Tibial artery (tissue), 4 donors: ENCODE data around the gene SPATA18.
"Not testable (repeated sequence)": the region's sequence is repeated elsewhere in the genome, so short reads cannot be mapped to it uniquely, and the experiment has no call there.

Source experiments
- DNase-seq, 2 donors: peaks; one replicate each; pipeline ENCODE4 v3.0.0-alpha.2; 2019
- H3K27ac ChIP-seq, 2 donors: fragments of 200-600 bp; sonication (generic) in 1 of 2; 1 replicate in 1 of 2; 2 replicates in 1 of 2; pipeline ENCODE4 v1.5.1; 2018 to 2019; ENCODE audit warnings: mild to moderate bottlenecking in 1 of 2
- H3K27me3 ChIP-seq, 2 donors: fragments of 200-600 bp; sonication (generic) in 1 of 2; one replicate each; pipeline versions ENCODE4 v1.5.1 to v1.6.0; 2016 to 2019
- H3K36me3 ChIP-seq, 3 donors: fragments of 200-600 bp; sonication (generic) in 2 of 3; one replicate each; pipeline ENCODE4 v1.5.1; 2016 to 2019; ENCODE audit warnings: mild to moderate bottlenecking in 2 of 3
- H3K4me1 ChIP-seq, 4 donors: fragments of 200-600 bp; sonication (generic) in 2 of 4; 1 replicate in 3 of 4; 2 replicates in 1 of 4; pipeline ENCODE4 v1.5.1; 2016 to 2019
- H3K4me3 ChIP-seq, 2 donors: fragments of 200-600 bp; sonication (generic) in 1 of 2; 1 replicate in 1 of 2; 2 replicates in 1 of 2; pipeline ENCODE4 v1.5.1; 2018 to 2019; ENCODE audit warnings: mild to moderate bottlenecking in 2 of 2
- H3K9me3 ChIP-seq, 3 donors: fragments of 200-600 bp; sonication (generic) in 1 of 3; one replicate each; pipeline ENCODE4 v1.5.1; 2016 to 2019
- CTCF ChIP-seq, 2 experiments: fragments of 200-600 bp in 1 of 2; fragments of 450-650 bp in 1 of 2; IDR thresholded peaks; one replicate each; pipeline ENCODE4 v1.5.1; 2017 to 2019; ENCODE audit warnings: antibody characterized with exemption in 2 of 2, mild to moderate bottlenecking in 1 of 2, moderate library complexity in 1 of 2
- intact Hi-C: fragments of 100-400 bp; cut with DNase I; formaldehyde crosslinking; loops from one replicate; pipeline ENCODE4 v1.15.0; 2023; ENCODE audit warnings: low total_unique reads

Gene SPATA18

DNA sequence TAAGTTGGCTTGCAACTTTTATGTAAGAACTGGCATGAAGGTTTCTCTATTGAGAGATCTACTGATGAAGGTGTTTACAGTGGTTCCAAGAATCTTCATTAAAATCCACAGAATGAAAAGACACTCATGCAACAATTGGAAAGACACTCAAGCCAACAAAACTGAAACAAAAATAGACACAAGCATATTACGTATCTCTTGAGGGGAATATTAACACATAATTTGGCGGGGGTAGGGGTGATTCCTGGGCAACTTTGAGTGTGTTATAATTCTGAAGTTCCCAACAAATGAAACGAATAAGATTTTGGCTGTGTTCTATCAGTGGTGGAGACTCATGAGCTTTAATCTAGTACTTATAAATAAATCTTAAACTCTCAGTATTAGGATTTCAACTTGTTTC is 75.1 kb downstream of the SPATA18 start:
- TF ChIP-seq CTCF (IDR thresholded peaks at IDR 0.05) = no peak
- Histone ChIP-seq H3K4me3 (no peak overlapping the region), H3K36me3 (no peaks in the 10 kb centered on the region), H3K27ac (no peak overlapping the region), H3K27me3 (no peaks in the 10 kb centered on the region), H3K9me3 (peaks cover 0 to 7% (median 5%) of the 10 kb centered on the region in 3 donors), H3K4me1 (no peaks in the 10 kb centered on the region)
- intact Hi-C loops = no loop called here
- no peak for DNase-seq

- no peaks in the 10 kb centered on the region for H3K4me1 ChIP-seq
- intact Hi-C loops = no loop called here
- TF ChIP-seq CTCF (IDR thresholded peaks at IDR 0.05) = no peak
- no peak overlapping the region for H3K4me3 ChIP-seq
- DNase-seq = no peak
- no peaks in the 10 kb centered on the region for H3K27me3 ChIP-seq
- H3K36me3 ChIP-seq = no peaks in the 10 kb centered on the region
- peaks cover 0 to 7% (median 5%) of the 10 kb centered on the region in 3 donors for H3K9me3 ChIP-seq
- no peak overlapping the region for H3K27ac ChIP-seq
These were observed 75.9 kb downstream of the SPATA18 start for GRCh38 chr4:52126966-52127365.

GRCh38 chr4:52135171-52135570 is 84.1 kb downstream of the SPATA18 start:
- intact Hi-C loops = no loop called here
- no peak for DNase-seq
- H3K9me3 ChIP-seq = peaks cover 0 to under 1% (median 0%) of the 10 kb centered on the region in 3 donors
- H3K36me3 ChIP-seq = no peaks in the 10 kb centered on the region
- no peak for TF ChIP-seq CTCF (IDR thresholded peaks at IDR 0.05)
- no peak overlapping the region for H3K4me3 ChIP-seq
- H3K27me3 ChIP-seq = no peaks in the 10 kb centered on the region
- H3K4me1 ChIP-seq = no peaks in the 10 kb centered on the region
- no peak overlapping the region for H3K27ac ChIP-seq

DNA sequence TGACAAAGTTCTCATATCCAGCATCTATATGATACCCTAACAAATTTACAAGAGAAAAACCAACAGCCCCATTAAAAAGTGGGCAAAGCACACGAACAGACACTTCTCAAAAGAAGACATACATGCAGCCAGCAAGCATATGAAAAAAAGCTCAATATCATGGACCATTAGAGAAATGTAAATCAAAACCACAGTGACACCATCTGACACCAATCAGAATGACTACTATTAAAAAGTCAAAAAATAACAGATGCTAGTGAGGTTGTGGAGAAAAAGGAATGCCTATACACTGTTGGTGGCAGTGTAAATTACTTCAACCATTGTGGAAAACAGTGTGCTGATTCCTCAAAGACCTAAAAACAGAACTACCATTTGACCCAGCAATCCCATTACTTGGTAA is 86.0 kb downstream of the SPATA18 start:
- H3K27me3 ChIP-seq, H3K4me3 ChIP-seq, H3K9me3 ChIP-seq, intact Hi-C loops, H3K27ac ChIP-seq, H3K36me3 ChIP-seq, DNase-seq, H3K4me1 ChIP-seq: not testable (repeated sequence)

GRCh38 chr4:52142816-52143215 is 91.7 kb downstream of the SPATA18 start:
- TF ChIP-seq CTCF (IDR thresholded peaks at IDR 0.05) = no peak
- no peak for DNase-seq
- H3K9me3 ChIP-seq = peaks cover 0 to 3% (median 0%) of the 10 kb centered on the region in 3 donors
- no peak overlapping the region for H3K4me3 ChIP-seq
- no peaks in the 10 kb centered on the region for H3K27me3 ChIP-seq
- no peak overlapping the region for H3K27ac ChIP-seq
- intact Hi-C loops = no loop called here
- no peaks in the 10 kb centered on the region for H3K36me3 ChIP-seq
- H3K4me1 ChIP-seq = no peaks in the 10 kb centered on the region

DNA sequence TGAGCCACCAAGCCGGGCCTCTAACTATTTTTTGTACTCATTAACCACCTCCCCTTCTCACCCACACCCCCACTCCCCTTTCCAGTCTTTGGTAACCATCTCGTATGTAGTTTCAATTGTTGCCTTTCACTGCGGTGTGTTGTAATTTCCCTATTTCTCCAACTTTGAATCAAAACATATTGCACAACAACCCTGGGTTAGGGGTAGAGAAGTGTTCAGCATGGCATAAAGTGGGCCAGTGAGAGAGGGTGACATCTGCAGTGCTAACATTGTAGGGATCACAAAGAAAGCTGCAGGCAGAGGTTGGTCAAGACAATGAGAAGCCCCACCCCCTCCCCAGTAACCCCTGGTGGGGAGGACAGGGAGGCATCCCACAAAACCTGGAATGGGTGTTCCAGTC is 92.7 kb downstream of the SPATA18 start:
- intact Hi-C loops = no loop called here
- DNase-seq = no peak

More for the DNA sequence above, 92.7 kb downstream of the SPATA18 start:
- Histone ChIP-seq H3K4me1 (no peaks in the 10 kb centered on the region), H3K4me3 (no peak overlapping the region), H3K27me3 (no peaks in the 10 kb centered on the region), H3K9me3 (peaks cover 0 to 3% (median 0%) of the 10 kb centered on the region in 3 donors), H3K27ac (no peak overlapping the region), H3K36me3 (no peaks in the 10 kb centered on the region)
- TF ChIP-seq CTCF (IDR thresholded peaks at IDR 0.05) = no peak
